GM12865 (cell line): ENCODE data around the gene TRMT1.

Experiments used
- DNase-seq: peaks from one replicate; pipeline ENCODE4 v3.0.0; 2010; ENCODE audit warnings: low read depth
- H3K4me3 ChIP-seq: 2 replicates; pipeline ENCODE4 v1.5.1; 2011; ENCODE audit warnings: mild to moderate bottlenecking, low read depth, low read length, control low read depth
- TF ChIP-seq, protein P1 (sequence below): IDR thresholded peaks from 2 replicates; pipeline ENCODE4 v1.5.1; 2011; ENCODE audit warnings: low read length, control low read depth, low read depth, inconsistent platforms; ENCODE audit not compliant: insufficient read depth; ENCODE audit errors: missing control alignments

TRMT1 gene

DNA sequence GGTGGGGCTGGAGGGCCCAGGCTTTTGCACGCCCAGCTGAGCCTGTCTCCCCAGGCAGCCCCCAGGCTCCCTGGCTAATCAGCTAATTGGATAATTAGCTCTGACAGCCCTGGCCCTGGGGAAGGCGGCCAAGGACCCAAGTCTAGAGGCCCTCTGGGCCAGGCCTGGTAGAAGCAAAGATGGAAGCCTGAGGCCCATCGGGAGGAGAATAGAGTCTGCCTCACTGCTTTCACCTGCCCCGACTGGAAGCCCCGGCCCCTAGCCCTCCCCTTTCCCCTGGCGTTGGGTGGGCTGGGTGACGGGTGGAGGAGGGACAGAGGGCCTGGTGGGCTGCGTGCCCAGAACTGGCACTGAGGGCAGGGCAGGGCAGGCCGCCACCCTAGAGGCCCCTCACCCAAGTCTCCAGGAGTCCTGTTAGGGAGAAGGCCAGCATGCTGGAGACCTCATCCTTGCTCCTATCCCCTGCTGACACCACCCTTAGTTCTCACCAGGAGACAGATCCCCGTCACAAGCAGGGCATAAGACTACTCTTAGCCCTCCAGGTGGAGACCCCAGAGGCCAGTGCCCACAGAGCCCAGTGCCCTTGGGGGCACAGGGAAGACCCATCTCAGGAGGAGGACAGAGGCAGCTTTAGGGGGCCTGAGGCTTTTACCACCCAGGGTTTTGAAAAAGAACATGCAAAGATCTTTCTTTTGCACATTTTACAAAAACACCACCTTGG lies 25.9 kb downstream of the TRMT1 start:
- TF ChIP-seq, protein P1, sequence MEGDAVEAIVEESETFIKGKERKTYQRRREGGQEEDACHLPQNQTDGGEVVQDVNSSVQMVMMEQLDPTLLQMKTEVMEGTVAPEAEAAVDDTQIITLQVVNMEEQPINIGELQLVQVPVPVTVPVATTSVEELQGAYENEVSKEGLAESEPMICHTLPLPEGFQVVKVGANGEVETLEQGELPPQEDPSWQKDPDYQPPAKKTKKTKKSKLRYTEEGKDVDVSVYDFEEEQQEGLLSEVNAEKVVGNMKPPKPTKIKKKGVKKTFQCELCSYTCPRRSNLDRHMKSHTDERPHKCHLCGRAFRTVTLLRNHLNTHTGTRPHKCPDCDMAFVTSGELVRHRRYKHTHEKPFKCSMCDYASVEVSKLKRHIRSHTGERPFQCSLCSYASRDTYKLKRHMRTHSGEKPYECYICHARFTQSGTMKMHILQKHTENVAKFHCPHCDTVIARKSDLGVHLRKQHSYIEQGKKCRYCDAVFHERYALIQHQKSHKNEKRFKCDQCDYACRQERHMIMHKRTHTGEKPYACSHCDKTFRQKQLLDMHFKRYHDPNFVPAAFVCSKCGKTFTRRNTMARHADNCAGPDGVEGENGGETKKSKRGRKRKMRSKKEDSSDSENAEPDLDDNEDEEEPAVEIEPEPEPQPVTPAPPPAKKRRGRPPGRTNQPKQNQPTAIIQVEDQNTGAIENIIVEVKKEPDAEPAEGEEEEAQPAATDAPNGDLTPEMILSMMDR, result no peak
- H3K4me3 ChIP-seq, result no peak overlapping the region
- no peak for DNase-seq

DNA sequence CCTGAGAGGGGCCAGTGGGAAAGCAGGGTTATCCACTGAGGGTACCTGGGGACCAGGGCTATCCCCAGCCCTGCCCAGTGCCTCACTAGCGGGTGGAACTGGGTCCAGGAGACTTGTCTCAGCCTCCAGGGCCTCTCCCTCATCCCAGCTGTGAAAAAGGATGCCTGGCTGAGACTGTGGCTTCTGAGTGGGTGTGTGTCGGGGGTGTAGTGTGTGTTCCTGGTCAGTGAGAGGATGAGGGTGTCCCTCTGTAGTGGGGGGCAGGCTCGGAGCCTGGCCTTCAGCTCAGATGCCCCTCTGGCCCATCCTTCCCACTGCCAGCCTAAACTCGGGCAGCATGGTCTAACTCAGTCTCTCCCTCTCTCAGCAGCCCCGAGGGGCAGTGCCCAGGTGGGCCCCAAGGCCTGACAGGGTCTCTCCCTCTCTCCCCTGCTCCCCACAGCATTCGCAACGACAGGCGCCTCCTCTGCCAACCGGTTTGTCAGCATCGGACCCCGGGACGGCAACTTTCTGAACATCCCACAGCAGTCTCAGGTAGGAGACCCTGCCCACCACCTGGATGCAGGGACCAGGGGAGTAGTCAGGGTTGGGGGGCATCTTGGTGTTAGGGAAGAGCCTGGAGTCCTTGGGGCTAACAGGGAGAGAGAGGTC lies 26.6 kb downstream of the TRMT1 start:
- no peak overlapping the region for H3K4me3 ChIP-seq
- TF ChIP-seq, protein P1, result no peak
- DNase-seq, result no peak

DNA sequence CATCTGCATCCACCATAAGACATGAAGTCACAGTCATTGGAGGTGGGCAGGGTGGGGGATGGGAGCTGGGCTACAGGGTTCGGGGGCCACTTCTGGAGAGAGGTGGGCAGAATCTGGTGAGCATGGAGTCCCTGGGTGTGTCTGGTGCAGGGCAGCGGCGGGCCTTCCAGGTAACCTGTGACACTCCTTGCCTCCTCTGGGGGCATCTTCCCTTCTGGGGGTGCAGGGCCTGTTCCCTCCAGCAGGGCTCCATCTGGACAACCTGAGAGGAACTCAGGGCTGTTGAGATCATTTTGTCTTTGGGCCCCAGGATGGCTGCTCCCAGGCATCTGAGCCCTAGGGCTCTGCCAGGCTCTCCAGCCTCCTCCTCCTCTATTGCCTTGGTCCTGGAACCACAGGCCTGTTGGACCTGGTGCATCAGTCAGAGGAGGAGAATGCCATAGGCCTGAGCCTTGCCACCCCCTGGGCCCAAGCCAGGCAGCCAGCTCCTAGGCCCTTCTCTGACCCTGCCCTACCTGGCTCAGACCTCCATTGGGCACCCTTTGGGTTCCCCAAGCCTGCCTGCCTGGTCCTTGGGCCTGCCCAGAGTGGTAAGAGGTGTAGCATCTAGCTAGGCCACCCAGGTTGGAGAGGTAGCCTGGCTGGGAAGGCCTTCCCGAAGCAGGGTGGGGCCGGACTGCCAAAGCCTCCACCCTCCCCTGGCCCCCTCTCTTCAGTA lies 27.2 kb downstream of the TRMT1 start:
- peak; percentile 35 for DNase-seq
- TF ChIP-seq, protein P1, result peak; percentile 67
- no peak overlapping the region for H3K4me3 ChIP-seq

DNA sequence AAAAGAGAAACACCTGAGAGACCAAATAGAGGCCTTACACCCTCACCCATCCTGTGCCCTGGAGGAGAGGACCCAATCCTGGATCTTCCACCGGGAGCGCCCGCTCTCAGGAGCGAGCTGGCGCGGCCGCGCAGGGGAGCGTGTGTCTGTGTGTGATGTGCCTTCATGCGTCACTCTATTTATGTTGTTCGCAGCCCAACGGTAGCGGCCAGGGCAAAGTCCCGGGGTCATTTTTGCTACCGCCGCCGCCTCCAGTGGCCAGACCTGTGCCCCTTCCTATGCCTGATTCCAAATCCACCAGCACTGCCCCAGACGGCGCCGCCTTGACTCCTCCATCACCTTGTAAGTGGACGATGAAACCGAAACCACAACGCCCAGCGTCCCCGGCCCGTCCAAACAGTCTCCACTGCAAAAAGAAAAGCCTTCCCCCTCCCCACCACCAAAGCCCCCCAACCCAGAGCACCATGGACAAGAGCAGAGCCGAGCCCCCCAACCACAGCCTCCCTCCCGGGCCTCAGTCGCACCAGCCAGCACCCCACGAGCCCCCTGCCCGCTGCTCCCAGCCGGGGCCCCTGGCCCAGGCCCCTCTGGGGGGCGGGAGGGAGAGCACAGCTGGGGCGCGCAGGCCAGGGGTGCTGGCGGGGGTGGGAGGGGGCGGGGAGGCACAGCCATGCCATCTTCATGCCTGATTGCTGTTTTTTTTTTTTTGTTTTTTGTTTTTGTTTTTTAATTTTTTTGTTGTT lies 28.6 kb downstream of the TRMT1 start:
- no peak for DNase-seq
- TF ChIP-seq, protein P1, result no peak
- H3K4me3 ChIP-seq, result no peak overlapping the region

DNA sequence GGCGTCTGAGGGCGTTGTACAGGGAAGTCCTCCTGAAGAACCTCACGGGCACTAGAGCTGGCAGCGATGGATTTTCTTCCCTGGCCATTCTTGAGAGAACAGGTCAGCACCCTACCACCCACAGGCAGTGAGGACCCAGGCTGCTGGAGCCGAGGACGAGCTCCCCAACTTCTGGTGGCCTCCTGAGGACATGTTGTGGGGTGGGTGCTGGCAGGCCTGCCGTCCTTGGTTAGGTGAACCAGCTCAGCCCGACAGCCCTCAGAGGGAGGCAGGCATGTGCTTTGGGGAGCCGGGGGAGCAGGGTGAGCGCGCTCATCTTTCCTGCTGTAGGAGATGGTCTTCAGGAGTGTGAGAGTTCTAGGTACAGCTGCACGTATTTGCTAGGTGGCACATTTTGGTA lies 29.2 kb downstream of the TRMT1 start:
- H3K4me3 ChIP-seq, result no peak overlapping the region
- DNase-seq, result no peak
- TF ChIP-seq, protein P1, result no peak

DNA sequence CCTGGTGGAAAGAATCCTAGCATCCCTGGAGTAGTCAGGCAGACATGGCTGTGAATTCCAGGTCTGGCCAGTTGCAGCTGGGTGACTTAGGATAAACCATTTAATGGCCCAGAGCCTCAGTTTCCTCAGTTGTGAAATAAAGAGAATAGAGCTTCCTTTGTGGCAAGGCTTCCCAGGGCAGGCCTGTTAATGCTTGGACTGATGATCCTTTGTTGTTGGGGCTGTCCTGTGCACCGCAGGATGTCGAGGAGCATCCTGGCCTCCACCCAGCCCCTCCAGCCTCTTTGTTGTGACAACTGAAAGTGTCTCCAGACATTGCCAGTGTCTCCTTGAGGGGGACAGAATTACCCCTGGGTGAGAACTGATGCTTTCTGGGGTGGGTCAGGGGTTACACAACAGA lies 30.2 kb downstream of the TRMT1 start:
- H3K4me3 ChIP-seq, result no peak overlapping the region
- TF ChIP-seq, protein P1, result no peak
- no peak for DNase-seq
